Stomach (tissue), 4 donors: Measurements from ENCODE around the gene MAGI2.

Source experiments
- CTCF ChIP-seq, 7 experiments: fragments of 450-650 bp in 4 of 7; fragments of 200-600 bp in 3 of 7; sonication (generic) in 3 of 7; IDR thresholded peaks; one replicate each; pipeline ENCODE4 v1.5.1; 2016 to 2019; ENCODE audit warnings: antibody characterized with exemption in 7 of 7, control low read depth in 2 of 7, mild to moderate bottlenecking in 1 of 7
- EP300 ChIP-seq: sonication (generic); formaldehyde crosslinking; IDR thresholded peaks from one replicate; pipeline ENCODE4 v1.6.1; 2017; ENCODE audit warnings: antibody characterized with exemption
- POLR2A ChIP-seq, 4 donors: fragments of 450-650 bp; IDR thresholded peaks; one replicate each; pipeline ENCODE4 v1.6.1; 2016; ENCODE audit warnings: antibody characterized with exemption in 4 of 4, control low read depth in 2 of 4, mild to moderate bottlenecking in 1 of 4, moderate library complexity in 1 of 4
- POLR2AphosphoS5 ChIP-seq, 3 donors: sonication (generic); formaldehyde crosslinking; IDR thresholded peaks; one replicate each; pipeline ENCODE4 v1.6.1; 2016; ENCODE audit warnings: antibody characterized with exemption in 3 of 3

GRCh38 chr7:78777829-78778228 lies 675.6 kb downstream of the MAGI2 start:
- no peak for TF ChIP-seq POLR2AphosphoS5 (IDR thresholded peaks at IDR 0.05)
- no peak for TF ChIP-seq CTCF (IDR thresholded peaks at IDR 0.05)
- TF ChIP-seq POLR2A (IDR thresholded peaks at IDR 0.05) = no peak
- TF ChIP-seq EP300 = no peak
